Endothelial cell of umbilical vein (primary cell): Measurements from ENCODE around the gene MEIOB.

Source experiments
- EZH2 ChIP-seq: IDR thresholded peaks from 2 replicates; pipeline ENCODE4 v1.6.1; 2012; ENCODE audit warnings: borderline replicate concordance, low read depth, mild to moderate bottlenecking, moderate library complexity, low read length, inconsistent platforms; ENCODE audit not compliant: severe bottlenecking
- FOS ChIP-seq: IDR thresholded peaks from 2 replicates; pipeline ENCODE4 v1.6.1; 2011; ENCODE audit warnings: mild to moderate bottlenecking, low read length, moderate library complexity, borderline replicate concordance; ENCODE audit not compliant: insufficient read depth
- GATA2 ChIP-seq: IDR thresholded peaks from 2 replicates; pipeline ENCODE4 v1.7.0; 2011; ENCODE audit warnings: low read depth, mild to moderate bottlenecking, moderate library complexity, mixed read lengths, low read length; ENCODE audit not compliant: insufficient read length, insufficient read depth
- JUN ChIP-seq: IDR thresholded peaks from 2 replicates; pipeline ENCODE4 v1.6.1; 2011; ENCODE audit warnings: borderline replicate concordance, low read depth; ENCODE audit not compliant: insufficient read length, insufficient read depth
- MYC ChIP-seq: IDR thresholded peaks from one replicate; pipeline ENCODE4 v1.6.1; 2011; ENCODE audit warnings: mild to moderate bottlenecking, low read depth, low read length
- POLR2A ChIP-seq: IDR thresholded peaks from 2 replicates; pipeline ENCODE4 v1.6.1; 2012; ENCODE audit warnings: low read depth, mild to moderate bottlenecking, control low read depth, low read length
- POLR2AphosphoS5 ChIP-seq: IDR thresholded peaks from 2 replicates; pipeline ENCODE4 v1.6.1; 2012; ENCODE audit warnings: low read depth, mild to moderate bottlenecking, control low read depth, low read length, moderate library complexity; ENCODE audit not compliant: insufficient read depth
- TF ChIP-seq, protein P1 (sequence below), 2 donors: IDR thresholded peaks; 1 replicate in 1 of 2; 2 replicates in 1 of 2; pipeline ENCODE4 v1.5.1; 2011; ENCODE audit warnings: low read length in 2 of 2, mild to moderate bottlenecking in 2 of 2, moderate library complexity in 2 of 2, control low read depth in 1 of 2, inconsistent platforms in 1 of 2, low read depth in 1 of 2; ENCODE audit not compliant: insufficient read depth in 1 of 2; ENCODE audit errors: extremely low read depth in 1 of 2
- TF ChIP-seq, protein P2 (sequence below): IDR thresholded peaks from 2 replicates; pipeline ENCODE4 v1.6.1; 2011; ENCODE audit not compliant: insufficient read depth, insufficient read length

DNA sequence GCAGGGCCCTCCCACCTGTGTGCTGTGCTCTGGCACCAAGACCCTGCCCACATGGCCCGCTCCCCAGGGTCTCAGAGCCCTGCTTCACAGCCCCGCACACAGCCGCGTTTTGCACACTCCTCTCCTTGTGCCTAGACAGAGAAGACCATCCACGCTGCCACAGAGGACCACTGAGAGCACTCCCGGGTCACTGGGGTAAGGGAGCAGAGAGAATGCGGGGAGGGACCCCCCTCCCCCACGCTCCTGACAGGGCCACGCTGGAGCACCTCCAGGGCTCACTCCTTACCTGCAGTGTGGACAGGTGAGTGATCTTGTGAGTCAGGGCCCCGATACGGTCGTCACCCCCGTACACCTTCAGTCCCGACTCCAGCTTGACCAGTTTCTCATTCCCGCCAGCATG, 52.4 kb downstream of the MEIOB start:
- TF ChIP-seq, protein P1, sequence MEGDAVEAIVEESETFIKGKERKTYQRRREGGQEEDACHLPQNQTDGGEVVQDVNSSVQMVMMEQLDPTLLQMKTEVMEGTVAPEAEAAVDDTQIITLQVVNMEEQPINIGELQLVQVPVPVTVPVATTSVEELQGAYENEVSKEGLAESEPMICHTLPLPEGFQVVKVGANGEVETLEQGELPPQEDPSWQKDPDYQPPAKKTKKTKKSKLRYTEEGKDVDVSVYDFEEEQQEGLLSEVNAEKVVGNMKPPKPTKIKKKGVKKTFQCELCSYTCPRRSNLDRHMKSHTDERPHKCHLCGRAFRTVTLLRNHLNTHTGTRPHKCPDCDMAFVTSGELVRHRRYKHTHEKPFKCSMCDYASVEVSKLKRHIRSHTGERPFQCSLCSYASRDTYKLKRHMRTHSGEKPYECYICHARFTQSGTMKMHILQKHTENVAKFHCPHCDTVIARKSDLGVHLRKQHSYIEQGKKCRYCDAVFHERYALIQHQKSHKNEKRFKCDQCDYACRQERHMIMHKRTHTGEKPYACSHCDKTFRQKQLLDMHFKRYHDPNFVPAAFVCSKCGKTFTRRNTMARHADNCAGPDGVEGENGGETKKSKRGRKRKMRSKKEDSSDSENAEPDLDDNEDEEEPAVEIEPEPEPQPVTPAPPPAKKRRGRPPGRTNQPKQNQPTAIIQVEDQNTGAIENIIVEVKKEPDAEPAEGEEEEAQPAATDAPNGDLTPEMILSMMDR (IDR thresholded peaks at IDR 0.05; ENCODE audit: extremely low read depth in 1 of 2, insufficient read depth in 1 of 2, low read depth in 1 of 2, low read length in 2 of 2), result no peak
- TF ChIP-seq POLR2AphosphoS5, result no peak
- TF ChIP-seq POLR2A, result no peak
- TF ChIP-seq EZH2, result no peak
- TF ChIP-seq JUN, result no peak
- no peak for TF ChIP-seq FOS
- TF ChIP-seq, protein P2, sequence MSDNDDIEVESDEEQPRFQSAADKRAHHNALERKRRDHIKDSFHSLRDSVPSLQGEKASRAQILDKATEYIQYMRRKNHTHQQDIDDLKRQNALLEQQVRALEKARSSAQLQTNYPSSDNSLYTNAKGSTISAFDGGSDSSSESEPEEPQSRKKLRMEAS, result no peak
- no peak for TF ChIP-seq GATA2
- no peak for TF ChIP-seq MYC
